GM13977 (cell line): ENCODE measurements around the gene ASPSCR1.

Source experiments
- DNase-seq: peaks from one replicate; pipeline ENCODE4 v3.0.0; 2012; ENCODE audit warnings: low spot score
- CTCF ChIP-seq: IDR thresholded peaks from 2 replicates; pipeline ENCODE4 v1.5.1; 2012; ENCODE audit warnings: mild to moderate bottlenecking, control low read depth; ENCODE audit not compliant: insufficient read depth; ENCODE audit errors: extremely low read depth, missing control alignments
- in situ Hi-C: fragments of 300-500 bp; cut with MboI; formaldehyde crosslinking; loops from one replicate; pipeline ENCODE4 v1.12.0; 2022; ENCODE audit warnings: low sequenced_read_pairs, low pct_unique_long_range_greater_than_20kb, mixed read lengths, inconsistent platforms; ENCODE audit not compliant: unreplicated experiment

The ASPSCR1 gene

GRCh38 chr17:82050761-82051641, 73.6 kb downstream of the ASPSCR1 start:
- in situ Hi-C loops = no loop called here
- no peak for TF ChIP-seq CTCF
- peak; percentile 69 for DNase-seq

- peak; percentile 98 for DNase-seq
- in situ Hi-C loops = no loop called here
- TF ChIP-seq CTCF = no peak
Observed at GRCh38 chr17:82051776-82052637, 74.6 kb downstream of the ASPSCR1 start, which contains the start of the genes GPS1 and RFNG. Gene GPS1 (plus strand): TSS chr17:82051898. CDS start chr17:82051932, 34 bp downstream. Gene RFNG (minus strand): TSS chr17:82051811. CDS start chr17:82051766, 45 bp downstream.

GRCh38 chr17:82052638-82053059, 75.2 kb downstream of the ASPSCR1 start:
- no peak for TF ChIP-seq CTCF
- in situ Hi-C loops = no loop called here
- no peak for DNase-seq

- no peak for TF ChIP-seq CTCF
- no peak for DNase-seq
- in situ Hi-C loops = no loop called here
Observed at GRCh38 chr17:82053130-82053529, 75.7 kb downstream of the ASPSCR1 start.

- TF ChIP-seq CTCF = no peak
- in situ Hi-C loops = no loop called here
- no peak for DNase-seq
Observed at GRCh38 chr17:82053556-82054263, 76.3 kb downstream of the ASPSCR1 start.
